ENCODE measurements around the gene TTLL7.

TTLL7 gene

DNA sequence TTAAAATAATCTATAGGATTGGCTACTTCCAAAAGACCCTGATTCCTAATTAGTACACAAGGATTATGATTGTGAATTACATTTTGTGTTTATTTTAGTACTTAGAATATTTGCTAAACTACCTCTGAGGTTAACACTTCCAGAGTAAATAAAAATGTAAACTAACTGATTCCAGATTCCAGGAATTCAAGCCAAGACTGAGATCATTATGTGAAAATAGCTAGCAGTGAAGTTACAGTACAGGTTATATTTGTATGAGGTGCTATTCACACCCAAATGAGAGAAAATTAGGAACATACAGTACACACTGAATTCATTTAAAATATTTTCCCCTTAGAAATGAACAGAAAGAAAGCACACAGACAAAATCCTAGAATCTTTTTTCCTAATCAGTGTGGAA, 28.8 kb downstream of the TTLL7 start:
- Histone ChIP-seq H3K27me3 (ENCODE audit: control insufficient read depth in 5 of 5, insufficient read depth in 4 of 5, low read length in 5 of 5) (no peaks in the 10 kb centered on the region), H3K9me3 (ENCODE audit: control insufficient read depth in 5 of 5, low read length in 5 of 5) (no peaks in the 10 kb centered on the region), H3K9ac (ENCODE audit: low read length in 5 of 5) (no peak overlapping the region), H3K27ac (ENCODE audit: low read depth, low read length) (no peak overlapping the region), H3K4me3 (ENCODE audit: low read depth in 1 of 5, low read length in 5 of 5) (no peak overlapping the region), H3K4me1 (ENCODE audit: control insufficient read depth in 5 of 5, insufficient read depth in 5 of 5, low read length in 5 of 5) (no peaks in the 10 kb centered on the region), H3K36me3 (ENCODE audit: control insufficient read depth in 5 of 5, insufficient read depth in 5 of 5, low read length in 5 of 5) (no peaks in the 10 kb centered on the region)

DNA sequence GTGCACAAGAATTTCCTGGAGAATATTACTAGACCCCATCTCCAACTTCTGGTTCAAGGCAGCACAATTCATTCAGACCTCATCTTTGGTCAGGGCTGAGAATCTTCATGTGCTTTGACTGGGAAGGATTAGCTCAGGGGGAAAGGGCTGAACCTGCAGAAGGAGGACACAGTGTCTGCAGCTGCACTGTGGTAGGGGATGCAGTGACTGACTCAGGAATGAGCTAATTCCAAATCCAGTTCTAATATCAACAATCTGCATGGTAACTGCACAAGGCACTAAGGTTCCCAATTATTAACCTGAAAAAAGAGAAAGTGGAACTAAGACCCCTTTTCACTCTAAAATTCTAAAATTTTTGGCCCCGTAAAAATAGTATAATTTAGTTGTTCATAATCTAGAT, 31.6 kb downstream of the TTLL7 start:
- peaks cover 0 to 6% (median 0%) of the 10 kb centered on the region in 5 donors for H3K4me1 ChIP-seq (ENCODE audit: control insufficient read depth in 5 of 5, insufficient read depth in 5 of 5, low read length in 5 of 5)
- H3K27ac ChIP-seq (ENCODE audit: low read depth, low read length), result no peak overlapping the region
- H3K9me3 ChIP-seq (ENCODE audit: control insufficient read depth in 5 of 5, low read length in 5 of 5), result no peaks in the 10 kb centered on the region

DNA sequence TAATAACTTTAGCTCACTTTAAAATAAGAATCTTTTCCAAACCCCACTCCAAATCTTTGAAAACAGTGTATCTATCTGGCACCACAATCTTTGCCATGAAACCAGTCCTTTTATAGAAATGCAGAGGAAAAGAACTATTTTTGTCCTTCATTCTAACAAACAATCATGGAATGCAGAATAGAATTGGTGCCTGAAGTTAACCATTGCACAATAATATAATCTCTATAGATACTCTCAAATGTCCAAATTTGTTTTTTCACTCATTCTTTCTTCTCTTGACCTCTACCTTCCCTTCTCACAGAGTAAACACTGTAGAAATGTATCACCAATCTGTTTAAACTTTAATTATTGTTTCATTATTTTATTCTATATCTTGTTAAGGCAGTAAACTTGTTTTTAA, 34.8 kb downstream of the TTLL7 start:
- Histone ChIP-seq H3K27ac (ENCODE audit: low read depth, low read length) (no peak overlapping the region), H3K4me1 (ENCODE audit: control insufficient read depth in 5 of 5, insufficient read depth in 5 of 5, low read length in 5 of 5) (peaks cover 0 to 14% (median 0%) of the 10 kb centered on the region in 5 donors), H3K9me3 (ENCODE audit: control insufficient read depth in 5 of 5, low read length in 5 of 5) (no peaks in the 10 kb centered on the region), H3K4me3 (ENCODE audit: low read depth in 1 of 5, low read length in 5 of 5) (no peak overlapping the region), H3K9ac (ENCODE audit: low read length in 5 of 5) (no peak overlapping the region), H3K36me3 (ENCODE audit: control insufficient read depth in 5 of 5, insufficient read depth in 5 of 5, low read length in 5 of 5) (no peaks in the 10 kb centered on the region), H3K27me3 (ENCODE audit: control insufficient read depth in 5 of 5, insufficient read depth in 4 of 5, low read length in 5 of 5) (no peaks in the 10 kb centered on the region)

More for the DNA sequence above, 31.6 kb downstream of the TTLL7 start:
- Histone ChIP-seq H3K36me3 (ENCODE audit: control insufficient read depth in 5 of 5, insufficient read depth in 5 of 5, low read length in 5 of 5) (no peaks in the 10 kb centered on the region), H3K4me3 (ENCODE audit: low read depth in 1 of 5, low read length in 5 of 5) (no peak overlapping the region), H3K9ac (ENCODE audit: low read length in 5 of 5) (no peak overlapping the region), H3K27me3 (ENCODE audit: control insufficient read depth in 5 of 5, insufficient read depth in 4 of 5, low read length in 5 of 5) (no peaks in the 10 kb centered on the region)

DNA sequence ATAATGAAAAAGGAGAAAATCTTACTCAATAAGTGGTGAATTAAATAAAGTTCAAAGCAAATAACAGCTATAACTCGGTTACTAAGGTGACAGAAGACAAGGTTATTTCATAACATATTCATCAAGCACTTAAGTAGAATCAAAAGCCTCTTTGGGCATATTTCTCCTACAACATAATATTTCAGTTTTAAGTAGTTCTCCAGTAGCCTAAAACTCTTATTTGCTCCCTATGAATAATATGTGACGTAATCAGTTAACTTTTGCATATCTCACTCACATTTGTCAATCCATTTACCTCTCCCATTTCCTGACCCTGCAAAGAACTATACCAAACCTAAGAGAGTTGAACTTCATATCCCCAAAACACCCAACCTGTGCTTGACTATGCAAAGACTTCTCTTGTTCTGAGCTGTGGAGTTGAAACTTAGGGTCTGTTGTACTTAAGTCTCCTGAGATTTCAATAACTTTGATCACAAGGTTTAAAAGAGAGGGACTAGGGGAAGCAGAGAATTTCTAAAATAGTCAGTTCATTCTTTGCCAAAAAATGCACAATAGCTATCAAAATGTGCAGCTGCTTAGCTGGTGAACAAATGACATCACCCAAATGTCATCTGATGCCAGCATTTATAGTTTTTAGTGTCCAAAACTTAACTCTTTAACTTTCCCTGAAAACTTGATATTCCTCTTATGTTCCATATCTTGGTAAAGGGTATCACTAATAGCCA, 37.2 kb downstream of the TTLL7 start:
- no peak overlapping the region for H3K9ac ChIP-seq (ENCODE audit: low read length in 5 of 5)
- no peaks in the 10 kb centered on the region for H3K9me3 ChIP-seq (ENCODE audit: control insufficient read depth in 5 of 5, low read length in 5 of 5)
- H3K27me3 ChIP-seq (ENCODE audit: control insufficient read depth in 5 of 5, insufficient read depth in 4 of 5, low read length in 5 of 5), result no peaks in the 10 kb centered on the region
- peaks cover 0 to 14% (median 0%) of the 10 kb centered on the region in 5 donors for H3K4me1 ChIP-seq (ENCODE audit: control insufficient read depth in 5 of 5, insufficient read depth in 5 of 5, low read length in 5 of 5)
- H3K27ac ChIP-seq (ENCODE audit: low read depth, low read length), result no peak overlapping the region
- no peaks in the 10 kb centered on the region for H3K36me3 ChIP-seq (ENCODE audit: control insufficient read depth in 5 of 5, insufficient read depth in 5 of 5, low read length in 5 of 5)
- no peak overlapping the region for H3K4me3 ChIP-seq (ENCODE audit: low read depth in 1 of 5, low read length in 5 of 5)

DNA sequence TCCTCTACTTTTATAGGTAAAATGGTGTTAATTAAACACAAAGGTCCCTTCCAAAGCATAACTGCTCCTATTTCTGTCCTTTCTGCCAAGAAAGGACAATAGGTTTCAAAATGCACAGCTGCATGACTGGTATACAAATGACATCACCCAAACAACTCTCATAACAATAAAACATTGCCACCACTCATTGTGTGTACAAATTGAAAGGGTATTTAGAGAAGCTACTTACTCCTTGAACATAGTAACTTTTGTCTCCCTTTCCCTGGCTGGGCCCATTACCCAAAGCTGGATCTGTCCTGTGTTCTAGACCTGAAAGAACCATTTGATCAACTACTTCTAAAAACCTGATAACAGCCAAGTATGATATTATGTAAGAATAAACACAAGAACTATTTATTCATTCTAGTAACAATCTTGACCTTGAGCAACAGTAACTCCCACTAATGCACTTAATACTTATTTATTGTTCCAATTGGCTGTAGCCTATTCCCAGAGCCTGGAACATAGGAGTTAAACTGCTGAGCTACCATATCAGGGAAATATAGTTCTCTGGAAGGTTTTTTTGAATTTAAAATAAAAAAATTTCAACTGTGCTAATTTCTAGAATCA, 38.2 kb downstream of the TTLL7 start:
- Histone ChIP-seq H3K4me1 (ENCODE audit: control insufficient read depth in 5 of 5, insufficient read depth in 5 of 5, low read length in 5 of 5) (peaks cover 0 to 14% (median 0%) of the 10 kb centered on the region in 5 donors), H3K27ac (ENCODE audit: low read depth, low read length) (no peak overlapping the region), H3K27me3 (ENCODE audit: control insufficient read depth in 5 of 5, insufficient read depth in 4 of 5, low read length in 5 of 5) (no peaks in the 10 kb centered on the region), H3K9me3 (ENCODE audit: control insufficient read depth in 5 of 5, low read length in 5 of 5) (no peaks in the 10 kb centered on the region), H3K36me3 (ENCODE audit: control insufficient read depth in 5 of 5, insufficient read depth in 5 of 5, low read length in 5 of 5) (no peaks in the 10 kb centered on the region), H3K4me3 (ENCODE audit: low read depth in 1 of 5, low read length in 5 of 5) (no peak overlapping the region), H3K9ac (ENCODE audit: low read length in 5 of 5) (no peak overlapping the region)

DNA sequence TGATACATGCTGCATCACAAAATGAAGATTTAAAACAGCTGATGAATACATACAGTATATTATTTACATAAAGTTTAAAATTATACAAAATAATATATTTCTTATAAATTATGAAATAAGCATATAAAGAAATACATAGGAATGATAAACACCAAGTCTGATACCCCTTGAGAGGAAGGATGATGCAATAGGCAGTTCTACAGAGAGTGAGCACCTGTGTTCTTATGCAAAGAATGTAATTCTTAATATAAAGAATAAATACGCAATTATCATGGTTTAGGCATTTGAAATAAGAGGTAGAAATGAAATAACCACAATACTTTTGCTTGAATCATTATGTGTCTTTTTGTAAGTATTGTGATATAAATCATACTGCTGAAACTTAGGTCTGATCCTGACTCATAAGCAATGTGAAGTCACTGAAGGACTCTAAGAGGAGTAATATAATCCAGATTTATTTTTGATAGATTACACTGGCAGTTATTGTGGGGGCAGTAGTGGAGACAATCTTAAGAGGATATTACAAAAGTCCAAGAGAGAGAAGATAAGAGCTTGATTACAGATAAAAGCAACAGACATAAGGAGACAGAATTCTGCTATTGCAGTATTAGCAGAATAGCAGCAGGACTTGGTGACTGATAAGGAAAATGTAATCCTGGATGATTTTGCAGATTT, 39.0 kb downstream of the TTLL7 start:
- Histone ChIP-seq H3K36me3 (ENCODE audit: control insufficient read depth in 5 of 5, insufficient read depth in 5 of 5, low read length in 5 of 5) (no peaks in the 10 kb centered on the region), H3K4me1 (ENCODE audit: control insufficient read depth in 5 of 5, insufficient read depth in 5 of 5, low read length in 5 of 5) (peaks cover 0 to 14% (median 0%) of the 10 kb centered on the region in 5 donors), H3K4me3 (ENCODE audit: low read depth in 1 of 5, low read length in 5 of 5) (no peak overlapping the region), H3K27ac (ENCODE audit: low read depth, low read length) (no peak overlapping the region), H3K27me3 (ENCODE audit: control insufficient read depth in 5 of 5, insufficient read depth in 4 of 5, low read length in 5 of 5) (no peaks in the 10 kb centered on the region), H3K9ac (ENCODE audit: low read length in 5 of 5) (no peak overlapping the region), H3K9me3 (ENCODE audit: control insufficient read depth in 5 of 5, low read length in 5 of 5) (no peaks in the 10 kb centered on the region)

DNA sequence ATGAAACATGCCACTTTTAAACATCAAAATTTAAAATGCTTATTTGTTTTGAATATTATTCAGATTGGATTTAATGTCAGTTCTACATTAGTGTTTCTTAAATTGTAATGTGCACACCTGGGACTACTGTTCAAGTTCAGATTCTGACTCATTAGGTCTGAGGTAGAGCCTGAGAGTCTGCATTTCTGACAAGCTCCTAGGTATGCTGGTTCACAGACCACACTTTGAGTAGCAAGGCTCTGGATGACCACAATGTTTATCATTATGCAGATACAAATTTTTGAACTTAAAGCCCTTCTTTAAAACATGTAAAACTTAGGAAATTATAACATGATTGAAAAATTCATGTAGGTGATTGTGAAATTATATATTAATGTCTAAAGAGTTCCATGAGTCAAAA, 40.2 kb downstream of the TTLL7 start:
- Histone ChIP-seq H3K27ac (ENCODE audit: low read depth, low read length) (no peak overlapping the region), H3K9me3 (ENCODE audit: control insufficient read depth in 5 of 5, low read length in 5 of 5) (no peaks in the 10 kb centered on the region), H3K4me3 (ENCODE audit: low read depth in 1 of 5, low read length in 5 of 5) (no peak overlapping the region), H3K4me1 (ENCODE audit: control insufficient read depth in 5 of 5, insufficient read depth in 5 of 5, low read length in 5 of 5) (peaks cover 0 to 12% (median 0%) of the 10 kb centered on the region in 5 donors), H3K36me3 (ENCODE audit: control insufficient read depth in 5 of 5, insufficient read depth in 5 of 5, low read length in 5 of 5) (no peaks in the 10 kb centered on the region), H3K9ac (ENCODE audit: low read length in 5 of 5) (no peak overlapping the region), H3K27me3 (ENCODE audit: control insufficient read depth in 5 of 5, insufficient read depth in 4 of 5, low read length in 5 of 5) (no peaks in the 10 kb centered on the region)

DNA sequence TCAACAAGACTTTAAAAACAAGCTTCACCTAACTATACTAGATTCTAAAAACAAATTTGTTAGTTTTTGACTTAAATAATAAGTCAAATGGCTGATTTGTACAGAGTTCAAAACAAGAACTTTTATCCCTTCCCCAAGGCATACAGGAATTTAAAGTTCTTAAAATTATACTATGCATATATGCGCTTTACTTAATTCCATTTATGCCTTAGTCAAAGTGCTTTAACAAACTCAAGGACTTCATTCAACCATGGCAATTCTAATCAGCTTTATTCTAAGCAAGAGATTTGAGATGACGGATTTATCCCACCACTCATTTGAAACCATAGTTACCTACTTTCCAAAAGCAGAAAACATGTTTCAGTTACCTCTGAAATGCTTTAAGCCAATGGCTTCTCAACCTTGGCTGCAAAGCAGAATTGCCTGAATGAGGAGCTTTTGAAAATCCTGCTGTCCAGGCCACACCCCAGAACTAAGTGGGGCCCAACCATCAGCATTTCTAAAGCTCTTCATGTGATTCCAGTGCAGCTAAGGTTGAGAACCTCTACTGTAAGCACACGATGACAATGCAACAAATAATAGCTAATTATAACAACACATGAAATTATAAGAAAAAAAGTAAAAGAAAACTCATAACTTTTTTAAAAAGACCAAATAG, 44.6 kb downstream of the TTLL7 start:
- peak overlapping the region; percentile 19 for H3K27ac ChIP-seq (ENCODE audit: low read depth, low read length)
- H3K9ac ChIP-seq (ENCODE audit: low read length in 5 of 5), result no peak overlapping the region
- H3K27me3 ChIP-seq (ENCODE audit: control insufficient read depth in 5 of 5, insufficient read depth in 4 of 5, low read length in 5 of 5), result no peaks in the 10 kb centered on the region
- no peaks in the 10 kb centered on the region for H3K36me3 ChIP-seq (ENCODE audit: control insufficient read depth in 5 of 5, insufficient read depth in 5 of 5, low read length in 5 of 5)
- no peaks in the 10 kb centered on the region for H3K9me3 ChIP-seq (ENCODE audit: control insufficient read depth in 5 of 5, low read length in 5 of 5)
- peaks cover 0 to 25% (median 4%) of the 10 kb centered on the region in 5 donors for H3K4me1 ChIP-seq (ENCODE audit: control insufficient read depth in 5 of 5, insufficient read depth in 5 of 5, low read length in 5 of 5)
- H3K4me3 ChIP-seq (ENCODE audit: low read depth in 1 of 5, low read length in 5 of 5), result no peak overlapping the region

DNA sequence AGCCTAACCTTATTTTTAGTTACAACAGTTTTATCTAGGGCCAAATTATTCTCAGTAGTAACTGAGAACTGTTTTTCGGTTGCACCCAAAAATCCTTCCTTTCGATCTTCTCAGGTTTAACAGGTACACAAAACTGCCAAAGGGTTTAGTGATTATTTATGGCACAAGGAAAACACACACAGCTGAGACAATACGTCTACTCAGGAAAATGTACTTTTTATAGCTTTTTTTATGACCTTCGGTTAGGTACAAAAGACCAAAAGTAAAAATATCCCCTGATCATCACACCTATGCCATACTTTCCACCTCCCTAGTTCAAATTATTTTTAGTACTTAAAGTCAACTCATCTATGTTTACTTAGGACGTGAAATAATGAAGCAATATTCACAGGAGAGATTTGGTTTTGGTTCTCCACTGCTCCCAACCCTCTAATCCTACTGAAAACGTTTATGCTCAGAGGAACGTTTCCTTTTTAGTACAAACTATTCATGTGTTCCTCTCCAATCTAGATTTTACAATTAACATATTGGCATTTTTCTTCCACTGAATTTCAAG, 48.7 kb downstream of the TTLL7 start:
- Histone ChIP-seq H3K9me3 (ENCODE audit: control insufficient read depth in 5 of 5, low read length in 5 of 5) (no peaks in the 10 kb centered on the region), H3K4me1 (ENCODE audit: control insufficient read depth in 5 of 5, insufficient read depth in 5 of 5, low read length in 5 of 5) (peaks cover 0 to 25% (median 4%) of the 10 kb centered on the region in 5 donors), H3K27ac (ENCODE audit: low read depth, low read length) (no peak overlapping the region), H3K9ac (ENCODE audit: low read length in 5 of 5) (no peak overlapping the region), H3K36me3 (ENCODE audit: control insufficient read depth in 5 of 5, insufficient read depth in 5 of 5, low read length in 5 of 5) (no peaks in the 10 kb centered on the region), H3K4me3 (ENCODE audit: low read depth in 1 of 5, low read length in 5 of 5) (no peak overlapping the region), H3K27me3 (ENCODE audit: control insufficient read depth in 5 of 5, insufficient read depth in 4 of 5, low read length in 5 of 5) (no peaks in the 10 kb centered on the region)

Data from subcutaneous abdominal adipose tissue (tissue), 5 donors.